CD4-positive, alpha-beta T cell treated with Interleukin-21 for 1 hour (primary cell): Measurements from ENCODE around the gene SEMA3F.

Experiments
- DNase-seq: peaks from one replicate; pipeline ENCODE4 v3.0.0-alpha.2; 2020

Gene SEMA3F

DNA sequence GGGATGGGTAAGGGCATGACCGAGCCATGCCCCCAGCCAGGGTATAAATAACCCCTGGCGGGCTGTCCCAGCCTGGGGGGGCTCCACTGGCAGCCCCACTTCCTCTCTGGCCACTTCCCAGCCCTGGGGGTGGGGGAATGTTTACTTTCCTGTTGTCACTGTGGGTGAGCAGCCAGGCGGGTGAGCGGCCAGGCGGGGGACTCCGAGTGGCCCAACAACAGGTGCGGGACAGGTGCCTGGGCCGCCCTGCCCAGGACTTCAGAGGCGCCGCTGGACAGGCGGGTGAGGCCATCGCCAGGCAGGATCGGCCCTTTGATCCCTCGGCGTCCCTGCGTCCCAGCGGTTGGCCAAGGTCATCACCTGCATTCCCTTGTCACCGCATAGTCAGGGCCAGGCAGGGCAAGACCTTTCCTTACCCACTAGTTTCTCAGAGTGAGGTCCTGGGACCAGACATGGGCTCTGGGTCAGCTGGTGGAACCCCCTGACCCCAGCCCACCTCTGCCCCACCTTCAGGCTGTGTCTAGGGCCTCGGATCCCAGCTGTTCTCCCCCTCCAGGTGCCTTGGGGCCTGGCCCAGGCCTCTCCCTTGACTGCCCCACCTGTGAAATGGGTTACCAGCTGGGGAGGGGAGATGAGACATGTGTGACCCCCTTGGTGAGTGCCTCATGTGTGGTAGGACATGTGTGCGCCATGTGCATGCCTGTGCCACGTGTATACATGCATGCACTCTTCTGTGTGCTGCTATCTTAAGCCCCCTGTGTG is 16.6 kb downstream of the SEMA3F start:
- no peak for DNase-seq

DNA sequence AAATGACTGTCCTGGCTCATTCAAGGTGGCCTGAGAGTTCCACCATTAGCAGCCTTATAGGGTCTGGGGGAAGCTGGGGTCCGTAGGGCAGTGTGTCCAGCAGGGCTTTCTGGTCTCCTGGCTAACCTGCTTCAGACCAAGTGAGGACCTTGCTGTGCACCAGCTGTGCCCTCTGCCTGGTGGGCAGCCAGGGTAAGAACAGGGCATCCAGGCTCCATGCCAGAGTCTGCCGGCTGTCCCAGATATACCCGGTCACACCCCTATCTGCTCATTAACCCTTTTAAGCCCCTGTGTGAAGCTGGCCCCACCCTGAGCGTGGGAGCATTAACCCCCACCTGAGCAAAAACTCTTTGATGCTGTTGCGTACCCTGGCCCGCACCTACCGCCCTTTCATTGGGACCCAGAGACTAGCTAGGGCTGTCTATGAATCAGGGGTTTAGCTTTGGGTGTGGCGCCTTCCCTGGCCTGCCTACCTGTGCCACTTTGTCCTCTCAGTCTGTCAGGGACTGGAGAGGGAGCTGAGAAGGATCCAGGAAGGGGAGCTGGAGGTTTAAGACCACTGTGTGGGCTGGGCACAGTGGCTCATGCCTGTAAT is 17.6 kb downstream of the SEMA3F start:
- DNase-seq, result no peak

DNA sequence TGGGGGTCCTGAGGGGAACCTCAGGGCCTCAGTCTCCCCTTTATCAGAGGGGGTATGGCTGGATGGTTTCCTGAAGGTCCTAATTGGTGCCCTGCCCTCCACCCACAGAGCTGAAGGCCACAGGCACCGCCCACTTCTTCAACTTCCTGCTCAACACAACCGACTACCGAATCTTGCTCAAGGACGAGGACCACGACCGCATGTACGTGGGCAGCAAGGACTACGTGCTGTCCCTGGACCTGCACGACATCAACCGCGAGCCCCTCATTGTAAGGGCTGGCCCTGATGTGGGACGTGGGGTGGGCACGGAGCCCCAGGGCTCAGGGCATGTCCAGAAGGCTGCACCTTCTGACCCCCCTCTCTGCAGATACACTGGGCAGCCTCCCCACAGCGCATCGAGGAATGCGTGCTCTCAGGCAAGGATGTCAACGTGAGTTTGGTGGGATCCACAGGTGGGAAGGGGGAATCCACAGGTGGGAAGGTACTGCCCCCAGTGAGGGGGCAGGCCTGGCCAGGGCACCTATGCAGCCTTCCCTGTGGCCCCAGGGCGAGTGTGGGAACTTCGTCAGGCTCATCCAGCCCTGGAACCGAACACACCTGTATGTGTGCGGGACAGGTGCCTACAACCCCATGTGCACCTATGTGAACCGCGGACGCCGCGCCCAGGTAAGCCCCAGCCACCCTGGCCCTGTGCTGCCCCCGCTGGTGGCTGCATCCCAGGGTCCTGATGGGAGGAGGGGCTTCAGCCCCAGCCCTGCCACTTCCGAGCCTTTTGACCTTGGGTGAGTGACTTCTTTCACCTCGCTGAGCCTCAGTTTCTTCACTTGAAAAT is 18.8 kb downstream of the SEMA3F start:
- no peak for DNase-seq

DNA sequence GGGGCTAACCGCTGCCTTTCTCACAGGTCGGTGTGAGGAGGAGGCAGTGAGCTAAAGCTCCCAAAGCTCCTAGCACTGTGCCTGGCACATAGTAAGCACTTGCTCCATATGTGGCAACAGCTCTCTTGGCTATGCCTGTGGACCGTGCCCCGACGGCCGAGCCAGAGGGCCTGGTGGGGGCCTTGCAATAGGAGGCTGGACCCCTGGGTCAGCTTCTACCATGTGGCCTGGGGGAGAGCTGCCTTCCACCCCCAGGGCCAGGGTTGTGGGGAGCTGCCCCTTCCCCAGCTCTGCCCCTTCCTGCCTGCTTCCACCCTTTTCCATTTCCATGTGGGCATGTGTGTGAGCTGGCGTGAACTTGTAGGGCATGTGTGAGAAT is 19.4 kb downstream of the SEMA3F start:
- no peak for DNase-seq

DNA sequence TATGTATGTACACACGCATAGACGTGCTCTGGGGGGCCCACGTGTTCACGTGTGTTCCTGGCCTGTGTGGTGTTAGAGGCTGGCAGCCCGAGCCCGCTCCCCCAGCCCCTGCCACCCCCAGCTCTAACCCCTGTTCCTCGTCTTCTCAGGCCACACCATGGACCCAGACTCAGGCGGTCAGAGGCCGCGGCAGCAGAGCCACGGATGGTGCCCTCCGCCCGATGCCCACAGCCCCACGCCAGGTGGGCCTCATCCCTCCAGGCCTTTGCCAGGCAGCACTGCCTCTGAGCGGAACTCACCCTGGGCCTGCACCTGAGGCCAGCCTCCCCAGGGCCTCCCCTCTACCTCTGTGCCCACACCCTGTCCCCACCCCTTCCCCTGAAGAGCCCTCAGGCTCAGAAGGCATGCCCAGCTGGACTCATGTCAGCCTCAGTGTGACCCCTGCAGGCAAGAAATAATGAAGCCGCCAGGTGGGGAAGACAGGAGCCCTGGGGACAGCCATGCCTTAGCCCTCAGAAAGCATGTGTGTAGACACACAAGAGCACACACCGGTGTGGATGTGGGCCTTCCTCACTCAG is 19.9 kb downstream of the SEMA3F start:
- DNase-seq, result no peak

DNA sequence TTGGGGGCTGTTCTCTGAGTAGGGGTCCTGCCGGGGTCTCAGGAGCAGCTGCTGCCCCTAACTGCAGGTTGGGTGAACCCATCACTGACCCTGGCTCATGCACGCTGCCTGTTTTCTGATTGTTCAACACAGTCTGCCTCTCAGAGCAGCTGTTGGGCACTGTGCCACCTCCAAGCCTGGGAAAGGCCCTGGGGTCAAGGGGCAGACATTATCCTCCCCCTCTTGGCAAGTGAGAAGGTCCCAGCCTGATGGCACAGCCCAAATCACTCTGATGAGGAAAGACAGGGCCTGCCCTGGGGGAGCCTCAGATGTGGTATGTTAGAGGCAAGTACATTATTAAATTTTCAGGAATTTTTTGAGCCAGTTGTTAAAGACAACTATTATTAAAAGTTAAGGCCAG is 22.2 kb downstream of the SEMA3F start:
- DNase-seq, result no peak

DNA sequence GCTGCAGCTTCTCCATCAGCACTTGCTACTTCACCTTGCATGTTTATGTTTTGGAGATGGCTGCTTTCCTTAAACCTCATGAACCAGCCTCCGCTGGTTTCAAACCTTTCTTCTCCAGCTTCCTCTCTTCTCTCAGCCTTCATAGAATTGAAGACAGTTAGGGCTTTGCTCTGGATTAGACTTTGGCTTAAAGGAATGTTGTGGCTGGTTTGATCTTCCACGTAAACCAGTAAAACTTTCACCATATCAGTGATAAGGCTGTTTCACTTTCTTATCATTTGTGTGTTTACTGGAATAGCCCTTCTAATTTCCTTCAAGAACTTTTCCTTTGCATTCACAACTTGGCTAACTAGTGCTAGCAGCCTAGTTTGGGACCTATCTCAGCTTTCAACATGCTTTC is 24.6 kb downstream of the SEMA3F start:
- DNase-seq, result no peak

DNA sequence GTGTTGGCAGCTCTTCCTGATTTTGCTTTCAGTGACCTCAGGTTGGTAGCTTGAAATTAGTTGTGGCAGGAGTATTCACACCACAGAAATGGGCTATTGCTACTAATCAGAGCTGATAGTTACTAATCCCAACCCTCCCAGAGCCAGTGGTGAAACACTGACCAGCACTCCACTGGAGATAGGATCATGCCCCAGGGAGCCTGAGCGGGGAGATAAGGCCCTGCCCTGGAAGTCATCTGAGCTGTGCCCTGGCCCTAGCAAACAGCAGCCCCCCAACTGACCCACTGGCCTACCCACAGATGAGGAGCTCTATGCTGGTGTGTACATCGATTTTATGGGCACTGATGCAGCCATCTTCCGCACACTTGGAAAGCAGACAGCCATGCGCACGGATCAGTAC is 26.9 kb downstream of the SEMA3F start:
- DNase-seq, result no peak

DNA sequence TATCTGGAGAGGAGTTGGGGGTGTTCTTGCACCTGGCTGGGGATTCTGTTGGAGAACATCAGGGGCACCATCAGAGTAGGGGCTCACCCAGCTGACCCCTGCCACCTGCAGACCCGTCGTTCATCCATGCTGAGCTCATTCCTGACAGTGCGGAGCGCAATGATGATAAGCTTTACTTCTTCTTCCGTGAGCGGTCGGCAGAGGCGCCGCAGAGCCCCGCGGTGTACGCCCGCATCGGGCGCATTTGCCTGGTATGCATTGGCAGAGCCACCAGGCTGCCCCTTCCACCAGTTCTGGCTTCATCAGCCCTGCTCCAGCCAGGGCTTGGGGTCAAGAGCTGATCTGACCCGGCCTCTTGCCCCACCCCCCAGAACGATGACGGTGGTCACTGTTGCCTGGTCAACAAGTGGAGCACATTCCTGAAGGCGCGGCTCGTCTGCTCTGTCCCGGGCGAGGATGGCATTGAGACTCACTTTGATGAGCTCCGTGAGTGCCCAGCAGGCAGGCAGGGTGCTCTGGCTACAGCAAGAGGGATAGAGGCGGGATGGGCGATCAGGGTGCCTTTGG is 27.5 kb downstream of the SEMA3F start:
- no peak for DNase-seq

DNA sequence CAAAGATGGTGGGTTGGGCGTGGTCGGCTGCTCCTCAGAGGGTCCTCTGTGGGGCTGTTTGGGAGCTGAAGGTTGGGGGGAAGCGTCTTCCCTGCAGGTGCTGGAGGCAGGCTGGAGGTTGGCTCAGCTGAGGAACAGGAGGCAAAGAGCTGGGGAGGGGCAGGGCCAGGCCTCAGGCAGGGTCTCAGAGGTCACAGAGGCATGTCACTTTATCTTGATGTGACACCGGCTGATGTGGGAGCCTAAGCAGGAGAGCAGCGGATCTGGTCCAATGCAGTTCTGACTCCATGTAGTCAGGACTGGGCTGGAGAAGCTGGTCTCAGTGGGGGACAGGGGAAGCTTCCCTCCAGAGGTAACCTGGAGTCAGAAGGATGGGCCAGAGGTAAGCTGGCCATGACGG is 28.6 kb downstream of the SEMA3F start:
- no peak for DNase-seq

DNA sequence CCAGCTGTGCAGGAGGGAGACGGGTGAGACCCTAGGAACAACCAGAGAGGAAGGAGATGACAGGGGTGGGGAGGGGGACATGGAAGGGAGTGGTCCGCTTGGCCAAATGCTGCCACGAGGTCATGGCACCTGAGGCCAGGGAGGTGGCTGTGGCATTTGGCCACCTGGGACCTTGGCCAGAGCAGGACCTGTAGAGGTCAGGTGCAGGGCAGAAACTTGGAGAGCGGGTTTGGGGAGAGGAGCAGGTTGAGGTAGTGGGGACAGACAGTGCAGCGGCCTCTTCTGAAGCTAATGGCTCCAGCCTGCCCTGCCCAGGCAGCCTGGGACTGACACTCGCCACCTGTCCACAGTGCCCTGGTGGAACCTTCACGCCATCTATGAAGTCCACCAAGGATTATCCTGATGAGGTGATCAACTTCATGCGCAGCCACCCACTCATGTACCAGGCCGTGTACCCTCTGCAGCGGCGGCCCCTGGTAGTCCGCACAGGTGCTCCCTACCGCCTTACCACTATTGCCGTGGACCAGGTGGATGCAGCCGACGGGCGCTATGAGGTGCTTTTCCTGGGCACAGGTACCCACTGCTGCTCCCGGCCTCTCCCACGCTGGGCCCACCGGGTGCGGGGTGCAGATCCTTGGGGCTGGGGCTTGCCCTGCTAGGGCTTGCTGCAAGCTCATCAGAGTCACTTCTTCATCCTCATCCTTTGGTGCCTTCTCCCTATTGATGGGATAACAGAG is 29.3 kb downstream of the SEMA3F start:
- no peak for DNase-seq

DNA sequence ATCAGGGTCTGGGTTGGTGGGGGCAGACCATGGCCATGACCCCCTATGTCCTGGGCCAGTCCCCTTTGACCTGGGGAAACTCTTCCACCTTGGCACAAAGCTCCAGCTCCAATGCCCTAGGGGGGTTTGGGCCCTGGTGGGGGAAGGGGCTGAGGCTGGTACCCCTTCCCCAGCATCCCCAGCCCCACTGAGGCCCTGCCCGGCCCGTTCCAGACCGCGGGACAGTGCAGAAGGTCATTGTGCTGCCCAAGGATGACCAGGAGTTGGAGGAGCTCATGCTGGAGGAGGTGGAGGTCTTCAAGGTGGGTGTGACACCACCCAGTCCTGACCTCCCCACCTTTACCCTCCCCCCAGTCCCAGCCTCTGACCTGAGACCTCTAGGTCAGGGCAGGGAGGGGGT is 30.1 kb downstream of the SEMA3F start:
- DNase-seq, result no peak

DNA sequence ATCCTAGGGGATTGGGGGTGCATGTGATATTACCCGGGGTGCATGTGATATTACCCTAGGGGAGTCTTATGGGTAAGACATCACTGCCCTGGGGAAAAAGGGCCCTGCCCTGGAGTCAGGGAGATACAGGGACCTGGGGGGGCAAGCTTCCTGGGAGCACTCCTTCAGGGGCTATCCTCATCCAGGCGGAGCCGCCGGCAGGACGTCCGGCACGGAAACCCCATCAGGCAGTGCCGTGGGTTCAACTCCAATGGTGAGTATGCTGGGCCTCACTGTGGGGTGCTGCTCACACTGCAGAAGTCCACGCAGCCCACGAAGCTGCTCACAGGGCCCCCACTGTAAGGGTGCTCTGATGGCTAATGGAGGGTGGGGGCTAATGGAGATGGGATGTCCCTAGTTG is 31.0 kb downstream of the SEMA3F start:
- DNase-seq, result no peak

DNA sequence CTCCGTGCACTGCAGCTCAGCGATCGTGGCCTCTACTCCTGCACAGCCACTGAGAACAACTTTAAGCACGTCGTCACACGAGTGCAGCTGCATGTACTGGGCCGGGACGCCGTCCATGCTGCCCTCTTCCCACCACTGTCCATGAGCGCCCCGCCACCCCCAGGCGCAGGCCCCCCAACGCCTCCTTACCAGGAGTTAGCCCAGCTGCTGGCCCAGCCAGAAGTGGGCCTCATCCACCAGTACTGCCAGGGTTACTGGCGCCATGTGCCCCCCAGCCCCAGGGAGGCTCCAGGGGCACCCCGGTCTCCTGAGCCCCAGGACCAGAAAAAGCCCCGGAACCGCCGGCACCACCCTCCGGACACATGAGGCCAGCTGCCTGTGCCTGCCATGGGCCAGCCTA is 32.6 kb downstream of the SEMA3F start:
- no peak for DNase-seq

DNA sequence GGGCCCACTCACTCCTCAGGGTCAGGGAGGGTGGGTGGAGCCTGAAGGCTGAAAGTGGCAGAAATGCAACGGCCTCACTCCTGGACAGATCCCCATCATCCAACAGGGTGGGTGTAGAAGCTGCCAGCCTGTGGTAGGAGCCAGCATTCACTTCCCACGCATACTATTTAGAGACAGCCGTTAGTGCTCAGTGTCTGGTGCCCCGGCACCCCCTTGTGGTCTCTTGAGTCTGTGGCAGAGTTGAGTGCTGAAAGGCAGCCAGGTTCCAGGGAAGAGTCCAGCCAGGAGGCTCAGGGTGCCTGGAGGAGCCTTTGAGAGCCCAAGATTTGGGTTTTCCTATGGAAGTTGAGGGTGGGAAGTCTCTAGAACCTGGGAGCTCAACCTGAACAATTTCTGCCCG is 34.1 kb downstream of the SEMA3F start:
- DNase-seq, result peak; percentile 19

DNA sequence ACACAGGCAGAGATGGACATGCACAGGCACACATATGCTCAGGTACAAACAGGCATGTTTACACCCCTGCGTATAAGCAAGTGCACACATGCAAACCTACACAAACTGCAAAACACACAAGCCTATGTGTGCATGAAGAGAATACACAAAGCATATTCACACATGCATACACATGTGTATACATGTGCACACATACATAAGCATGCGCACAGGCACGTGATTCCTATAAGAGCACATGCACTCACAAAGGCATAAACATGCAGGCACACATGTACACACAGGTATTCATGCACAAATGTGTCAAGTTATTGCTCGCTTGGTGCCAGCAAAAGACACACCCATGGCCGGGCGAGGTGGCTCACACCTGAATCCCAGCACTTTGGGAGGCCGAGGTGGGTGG is 34.9 kb downstream of the SEMA3F start:
- no peak for DNase-seq

DNA sequence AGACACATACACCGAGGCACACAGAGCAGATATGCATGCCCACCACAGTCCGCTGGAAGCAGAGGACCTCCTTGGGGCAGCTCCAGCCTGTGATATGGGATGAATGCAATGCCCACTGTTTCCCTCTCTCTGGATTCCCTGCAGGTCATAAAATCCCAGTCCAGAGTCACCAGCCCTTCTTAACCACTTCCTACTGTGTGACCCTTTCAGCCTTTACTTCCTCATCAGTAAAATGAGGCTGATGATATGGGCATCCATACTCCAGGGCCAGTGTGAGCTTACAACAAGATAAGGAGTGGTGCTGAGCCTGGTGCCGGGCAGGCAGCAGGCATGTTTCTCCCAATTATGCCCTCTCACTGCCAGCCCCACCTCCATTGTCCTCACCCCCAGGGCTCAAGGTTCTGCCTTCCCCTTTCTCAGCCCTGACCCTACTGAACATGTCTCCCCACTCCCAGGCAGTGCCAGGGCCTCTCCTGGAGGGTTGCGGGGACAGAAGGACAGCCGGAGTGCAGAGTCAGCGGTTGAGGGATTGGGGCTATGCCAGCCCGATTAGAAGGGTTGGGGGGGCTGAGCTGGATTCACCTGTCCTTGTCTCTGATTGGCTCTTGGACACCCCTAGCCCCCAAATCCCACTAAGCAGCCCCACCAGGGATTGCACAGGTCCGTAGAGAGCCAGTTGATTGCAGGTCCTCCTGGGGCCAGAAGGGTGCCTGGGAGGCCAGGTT is 36.0 kb downstream of the SEMA3F start, which contains the start of gene GNAT1:
Gene GNAT1 (plus strand): TSS at position 675 of the 725 bp plus-strand sequence. CDS start 116 bp downstream, outside the sequence.
- no peak for DNase-seq

DNA sequence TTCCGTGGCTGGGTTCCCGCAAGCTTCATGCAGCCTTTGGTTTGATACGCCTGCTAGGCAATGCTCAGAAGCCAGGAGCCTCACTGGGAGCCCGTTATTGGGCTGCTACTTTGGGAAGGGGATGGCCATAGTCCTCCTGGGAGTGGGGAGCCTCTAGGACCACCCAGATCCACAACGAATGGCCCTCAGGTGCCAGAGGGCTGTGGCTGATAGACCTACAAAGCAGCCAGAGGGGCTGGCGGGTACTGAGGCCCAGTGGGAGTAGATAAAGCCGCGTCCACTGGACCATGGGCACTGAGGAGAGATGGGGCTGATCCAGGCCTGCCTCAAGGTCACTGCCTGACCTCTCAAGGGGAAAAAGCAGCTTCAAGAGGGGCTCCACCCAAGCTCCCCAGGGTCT is 37.0 kb downstream of the SEMA3F start:
- DNase-seq, result no peak

DNA sequence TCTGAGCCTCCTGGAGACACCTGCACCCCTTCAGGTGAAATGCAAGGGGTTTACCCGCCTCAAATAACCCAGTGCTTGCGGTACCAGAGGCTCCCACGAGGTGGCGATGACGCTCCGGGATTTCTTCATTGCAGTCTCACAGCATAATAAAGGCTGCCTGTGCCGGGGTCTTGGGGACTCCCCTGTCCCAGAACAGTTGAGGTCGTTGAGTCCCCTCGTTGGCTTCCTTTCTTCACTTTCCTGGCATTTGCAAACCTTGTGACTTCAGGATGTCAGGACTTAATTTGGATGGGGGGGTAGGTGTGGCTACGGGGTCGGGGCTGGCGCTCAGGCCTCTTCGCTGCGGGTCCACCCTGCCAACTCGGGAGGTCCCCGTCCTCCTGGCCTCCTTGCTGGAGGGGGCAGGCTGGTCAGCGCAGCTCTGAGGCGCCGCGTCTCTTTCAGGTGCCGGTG is 37.6 kb downstream of the SEMA3F start:
- DNase-seq, result peak; percentile 85

DNA sequence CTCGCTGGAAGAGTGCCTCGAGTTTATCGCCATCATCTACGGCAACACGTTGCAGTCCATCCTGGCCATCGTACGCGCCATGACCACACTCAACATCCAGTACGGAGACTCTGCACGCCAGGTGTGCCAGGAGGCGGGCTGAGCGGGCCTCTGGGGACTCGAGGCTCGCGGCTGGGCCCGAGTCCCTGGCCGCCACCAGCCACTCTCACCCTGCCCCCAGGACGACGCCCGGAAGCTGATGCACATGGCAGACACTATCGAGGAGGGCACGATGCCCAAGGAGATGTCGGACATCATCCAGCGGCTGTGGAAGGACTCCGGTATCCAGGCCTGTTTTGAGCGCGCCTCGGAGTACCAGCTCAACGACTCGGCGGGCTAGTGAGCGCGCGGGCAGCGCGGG is 38.2 kb downstream of the SEMA3F start:
- no peak for DNase-seq

DNA sequence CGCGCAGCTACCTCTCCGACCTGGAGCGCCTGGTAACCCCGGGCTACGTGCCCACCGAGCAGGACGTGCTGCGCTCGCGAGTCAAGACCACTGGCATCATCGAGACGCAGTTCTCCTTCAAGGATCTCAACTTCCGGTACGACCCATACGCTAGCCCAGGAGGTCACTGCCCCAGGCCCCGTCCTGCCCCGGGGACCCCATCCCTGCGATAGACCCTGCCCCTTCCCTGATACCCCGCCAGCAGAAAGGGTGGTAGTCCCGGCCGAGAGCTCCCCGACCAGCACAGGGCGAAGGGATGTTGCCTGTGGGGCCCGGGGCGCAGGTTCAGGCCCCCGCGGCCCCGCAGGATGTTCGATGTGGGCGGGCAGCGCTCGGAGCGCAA is 38.6 kb downstream of the SEMA3F start:
- no peak for DNase-seq
